ACHN (cell line): ENCODE data around the gene ADI1.

Experiments
- DNase-seq: peaks from one replicate; pipeline ENCODE4 v3.0.0-alpha.2; 2015
- in situ Hi-C: cut with HindIII; loops from 2 replicates; pipeline ENCODE4 v1.10.0; 2017; ENCODE audit warnings: low sequenced_read_pairs, low pct_ligation_motif_present, low pct_unique_long_range_greater_than_20kb

ADI1 gene

GRCh38 chr2:3469486-3469885 is 49.8 kb downstream of the ADI1 start:
- in situ Hi-C loops, result no loop called here
- DNase-seq, result no peak

- no peak for DNase-seq
- in situ Hi-C loops, result no loop called here
Measured at GRCh38 chr2:3468296-3468988, 50.9 kb downstream of the ADI1 start.

DNA sequence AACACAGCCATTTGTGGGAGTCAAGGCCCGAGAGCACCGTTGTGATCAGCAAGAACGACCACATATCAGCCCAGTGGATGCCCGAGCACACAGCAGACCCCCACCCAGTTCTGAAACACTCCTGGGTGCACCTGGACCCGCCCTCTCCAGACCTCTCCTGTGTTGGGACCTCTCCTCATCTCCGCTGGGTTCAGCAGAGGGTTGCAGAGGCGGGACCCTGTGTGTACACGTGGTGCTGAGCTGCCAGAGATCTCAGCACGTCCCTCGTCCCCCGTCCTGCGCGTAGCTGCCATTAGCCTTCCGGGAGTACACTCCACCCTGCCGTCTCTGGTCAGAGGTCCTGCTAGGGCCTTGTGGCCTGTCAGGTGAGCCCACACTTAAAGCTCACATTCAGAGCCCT is 51.7 kb downstream of the ADI1 start:
- in situ Hi-C loops, result no loop called here
- DNase-seq, result no peak

DNA sequence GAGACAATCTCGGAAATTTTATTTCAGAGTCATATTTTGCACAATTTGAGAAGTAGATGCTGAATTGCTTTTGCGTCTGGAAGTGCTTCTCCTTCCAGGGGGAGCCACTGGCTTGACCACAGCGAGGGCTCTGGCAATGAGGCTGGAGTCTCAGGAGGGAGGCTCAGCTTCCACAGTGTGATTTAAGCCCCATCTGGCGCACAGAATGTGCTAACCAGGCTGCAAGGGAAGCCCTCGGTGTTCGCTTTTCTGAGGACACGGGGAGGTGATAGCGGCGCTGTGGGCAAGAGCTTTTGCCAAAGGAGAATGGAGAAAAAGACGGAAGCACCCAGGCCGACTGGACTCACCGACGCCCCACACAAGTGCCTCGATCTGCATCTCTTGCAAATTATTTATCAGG is 52.4 kb downstream of the ADI1 start:
- no peak for DNase-seq
- in situ Hi-C loops, result no loop called here

GRCh38 chr2:3466482-3466863 is 52.9 kb downstream of the ADI1 start:
- in situ Hi-C loops, result no loop called here
- DNase-seq, result no peak

- DNase-seq, result peak; percentile 73
- in situ Hi-C loops, result no loop called here
Measured at GRCh38 chr2:3465844-3466481, 53.4 kb downstream of the ADI1 start.

DNA sequence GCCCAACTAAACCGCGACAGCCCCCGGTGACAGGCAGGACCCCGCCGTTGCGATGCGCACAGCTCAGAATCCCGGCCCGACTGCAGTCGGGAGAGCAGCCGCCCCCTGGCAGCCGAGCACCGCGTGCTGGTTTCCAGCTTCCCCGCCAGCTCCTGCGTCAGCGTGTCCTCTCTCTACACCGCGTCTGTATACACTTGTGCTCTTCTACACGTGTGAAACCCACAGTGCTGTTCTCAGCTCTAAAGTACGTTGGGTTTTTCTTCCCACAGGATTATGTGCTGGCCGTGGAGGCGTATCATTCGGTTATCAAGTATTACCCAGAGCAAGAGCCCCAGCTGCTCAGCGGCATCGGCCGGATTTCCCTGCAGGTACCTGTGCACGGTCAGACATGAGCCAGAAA is 54.0 kb downstream of the ADI1 start:
- in situ Hi-C loops, result no loop called here
- no peak for DNase-seq

GRCh38 chr2:3464401-3465005 is 54.8 kb downstream of the ADI1 start:
- in situ Hi-C loops, result no loop called here
- DNase-seq, result no peak

DNA sequence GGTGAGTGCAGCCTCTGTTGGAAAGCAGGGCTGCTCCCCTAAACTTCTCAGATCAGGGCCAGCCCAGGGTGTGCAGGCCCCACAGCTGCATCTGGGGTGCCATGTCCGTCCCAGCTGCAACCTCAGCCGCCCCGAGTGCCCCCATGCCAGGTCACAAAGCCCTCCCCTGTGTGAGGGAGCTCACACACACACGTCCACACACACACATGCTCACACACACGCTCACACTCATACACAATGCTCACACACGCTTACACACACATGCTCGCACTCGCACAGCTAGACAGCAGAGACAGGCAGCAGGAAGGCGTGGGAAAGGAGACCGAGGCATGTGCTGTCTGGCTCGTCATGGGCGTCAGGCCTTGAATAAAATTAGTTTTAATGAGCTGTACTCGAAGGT is 55.4 kb downstream of the ADI1 start:
- no peak for DNase-seq
- in situ Hi-C loops, result no loop called here

DNA sequence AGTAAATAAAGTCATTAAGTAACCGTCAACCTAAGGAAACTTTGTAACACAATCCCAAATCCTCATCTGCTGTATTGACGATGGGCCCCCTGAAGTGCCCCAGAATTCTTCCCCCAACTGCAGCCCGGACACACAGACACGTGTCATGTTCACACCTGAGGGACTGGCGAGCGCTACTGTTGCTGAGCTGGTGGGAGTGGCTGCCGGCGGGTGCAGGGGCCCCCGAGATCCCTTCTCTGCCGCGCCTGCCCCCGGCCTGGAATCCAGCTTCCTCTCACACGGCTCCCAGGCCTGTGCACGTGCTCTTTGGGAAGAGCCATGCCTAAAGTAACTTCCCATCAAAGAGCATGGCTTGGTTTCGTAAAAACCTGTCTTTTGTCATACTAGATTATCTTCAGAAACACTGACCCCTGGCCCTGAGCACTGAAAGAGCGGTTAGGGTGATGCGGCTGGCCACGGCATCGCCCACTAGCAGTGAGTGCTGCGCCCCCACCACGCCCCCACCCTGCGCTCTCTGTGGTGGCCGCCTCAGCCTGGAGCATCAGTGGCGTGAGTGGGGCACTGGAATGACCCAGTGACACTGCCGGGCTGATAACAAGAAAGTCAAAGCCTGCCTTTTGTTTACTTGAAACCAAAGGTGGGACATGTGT is 56.0 kb downstream of the ADI1 start:
- DNase-seq, result no peak
- in situ Hi-C loops, result no loop called here

- in situ Hi-C loops, result no loop called here
- no peak for DNase-seq
Measured at GRCh38 chr2:3462493-3463104, 56.7 kb downstream of the ADI1 start.

GRCh38 chr2:3461801-3462492 is 57.4 kb downstream of the ADI1 start:
- peak; percentile 62 for DNase-seq
- in situ Hi-C loops, result no loop called here

GRCh38 chr2:3460831-3461800 is 58.2 kb downstream of the ADI1 start:
- no peak for DNase-seq
- in situ Hi-C loops, result no loop called here

GRCh38 chr2:3460156-3460555 is 59.2 kb downstream of the ADI1 start:
- no peak for DNase-seq
- in situ Hi-C loops, result no loop called here

DNA sequence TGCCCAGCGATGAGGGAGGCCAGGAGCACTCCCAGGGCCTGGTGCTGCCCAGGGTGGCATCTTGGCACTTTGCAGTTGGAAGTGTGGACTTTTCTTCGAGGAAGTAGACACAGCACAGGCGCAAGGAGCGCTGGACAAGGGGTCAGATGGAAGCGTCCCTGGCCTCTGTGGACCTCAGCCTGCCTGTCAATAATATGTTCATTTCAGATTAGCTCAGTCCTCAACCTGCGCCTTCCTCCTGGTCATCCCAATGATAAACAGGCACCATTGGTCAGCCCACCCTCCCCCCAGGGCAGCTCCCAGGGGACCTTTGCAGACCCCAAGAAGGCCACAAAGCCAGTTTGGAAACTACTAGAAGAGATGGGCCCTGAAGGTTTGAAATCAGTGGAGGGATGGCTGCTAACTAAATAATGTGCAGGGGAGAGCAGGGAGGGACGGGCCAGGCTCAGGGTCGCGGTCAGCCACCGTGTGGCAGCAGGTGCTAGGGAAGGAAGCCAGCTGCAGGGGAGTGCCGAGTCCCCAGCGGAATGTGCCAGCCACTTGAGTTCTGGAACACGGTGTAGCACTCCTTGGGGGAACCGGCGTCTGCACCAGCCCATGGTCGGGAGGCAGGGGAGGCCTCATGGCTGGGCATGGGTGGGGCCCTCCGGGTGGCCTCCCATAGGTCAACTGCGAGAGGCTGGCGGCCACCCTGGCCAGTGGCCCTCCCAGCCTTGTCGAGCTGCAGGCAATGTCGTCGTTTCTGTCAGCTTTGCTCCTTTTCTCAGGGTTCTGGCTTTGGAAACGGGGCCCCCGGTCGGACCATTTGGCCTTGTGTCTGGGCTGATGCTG is 59.9 kb downstream of the ADI1 start:
- DNase-seq, result no peak
- in situ Hi-C loops, result no loop called here

DNA sequence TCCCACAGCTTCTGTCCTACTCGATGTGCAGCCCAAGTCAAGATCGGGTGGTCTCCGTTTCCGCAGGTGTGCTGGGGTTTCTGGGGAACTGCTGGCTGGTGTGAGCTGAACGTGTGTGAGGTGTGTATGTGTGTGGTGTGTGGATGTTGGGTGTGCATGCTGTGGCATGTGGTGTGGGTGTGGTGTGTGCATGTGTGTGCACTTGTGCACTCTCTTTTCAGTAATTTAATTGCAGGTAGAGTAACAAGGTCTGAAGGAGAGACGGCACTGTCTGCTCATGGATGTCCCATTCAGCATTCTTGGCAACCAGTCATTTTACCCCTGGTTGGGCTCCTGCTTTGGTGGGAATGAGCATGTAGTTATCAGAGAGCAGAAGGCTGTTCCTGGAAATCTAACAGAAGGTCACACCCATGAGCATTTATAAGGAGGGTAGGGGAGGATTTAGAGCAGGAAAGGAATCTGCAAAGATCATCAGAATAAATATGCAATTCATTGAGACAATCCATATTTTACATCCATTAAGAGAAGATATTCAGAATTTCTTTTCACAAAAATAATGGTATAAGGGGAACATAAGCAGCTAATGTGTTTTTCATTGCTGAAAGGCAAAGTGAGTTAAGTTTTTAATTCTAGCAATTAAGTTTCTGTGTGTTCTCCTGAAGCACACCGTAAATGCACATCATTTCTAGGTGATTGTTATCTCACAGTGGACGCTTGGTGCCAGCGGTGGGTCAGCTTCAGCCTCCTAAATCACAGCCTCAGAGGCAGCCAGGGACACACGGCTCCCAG is 60.7 kb downstream of the ADI1 start:
- DNase-seq, result no peak

More for the DNA sequence above, 60.7 kb downstream of the ADI1 start:
- in situ Hi-C loops, result no loop called here
